MM.1S (cell line): ENCODE results near the gene GPS1.

Source experiments
- DNase-seq: peaks from one replicate; pipeline ENCODE4 v3.0.0-alpha.2; 2015
- H2AFZ ChIP-seq: fragments of 300-600 bp; sonication (generic); 2 replicates; pipeline ENCODE4 v1.6.0; 2016; ENCODE audit warnings: antibody characterized with exemption, low read length
- H3F3A ChIP-seq: fragments of 300-600 bp; sonication (generic); 2 replicates; pipeline ENCODE4 v1.6.1; 2016; ENCODE audit warnings: mild to moderate bottlenecking, antibody characterized with exemption, low read length, moderate library complexity, mixed read lengths; ENCODE audit not compliant: insufficient read depth
- H3K27ac ChIP-seq: fragments of 300-600 bp; sonication (generic); 2 replicates; pipeline ENCODE4 v1.5.1; 2016; ENCODE audit warnings: mild to moderate bottlenecking, low read length
- H3K27me3 ChIP-seq: fragments of 300-600 bp; sonication (generic); replicated peaks from 2 replicates; pipeline ENCODE4 v1.6.0; 2016; ENCODE audit warnings: low read length; ENCODE audit not compliant: insufficient read depth
- H3K36me3 ChIP-seq: fragments of 300-600 bp; sonication (generic); replicated peaks from 2 replicates; pipeline ENCODE4 v1.6.1; 2016; ENCODE audit warnings: mild to moderate bottlenecking, low read length, mixed read lengths; ENCODE audit not compliant: insufficient read depth
- H3K4me1 ChIP-seq: fragments of 300-600 bp; sonication (generic); 2 replicates; pipeline ENCODE4 v1.6.1; 2016; ENCODE audit warnings: low read length, mixed read lengths
- H3K4me2 ChIP-seq: fragments of 300-600 bp; sonication (generic); 2 replicates; pipeline ENCODE4 v1.6.0; 2016; ENCODE audit warnings: low read depth, low read length
- H3K4me3 ChIP-seq: fragments of 300-600 bp; sonication (generic); 2 replicates; pipeline ENCODE4 v1.5.1; 2016; ENCODE audit warnings: low read length, mixed read lengths
- H3K79me2 ChIP-seq: fragments of 300-600 bp; sonication (generic); 2 replicates; pipeline ENCODE4 v1.6.1; 2016; ENCODE audit warnings: mixed run types, low read length, mixed read lengths
- H3K9ac ChIP-seq: fragments of 300-600 bp; sonication (generic); 2 replicates; pipeline ENCODE4 v1.6.1; 2016; ENCODE audit warnings: low read length, mixed read lengths
- H3K9me2 ChIP-seq: fragments of 300-600 bp; sonication (generic); replicated peaks from 2 replicates; pipeline ENCODE4 v1.6.1; 2016; ENCODE audit warnings: mild to moderate bottlenecking, low read length, mixed read lengths; ENCODE audit not compliant: insufficient read depth
- H3K9me3 ChIP-seq: fragments of 300-600 bp; sonication (generic); replicated peaks from 2 replicates; pipeline ENCODE4 v1.6.1; 2016; ENCODE audit warnings: mild to moderate bottlenecking, low read length, mixed read lengths; ENCODE audit not compliant: insufficient read depth
- H4K20me1 ChIP-seq: fragments of 300-600 bp; sonication (generic); 2 replicates; pipeline ENCODE4 v1.6.1; 2016; ENCODE audit warnings: mild to moderate bottlenecking, low read length, moderate library complexity, mixed read lengths; ENCODE audit not compliant: insufficient read depth
- CTCF ChIP-seq: fragments of 300-600 bp; sonication (generic); IDR thresholded peaks from 2 replicates; pipeline ENCODE4 v1.5.1; 2016; ENCODE audit warnings: antibody characterized with exemption, low read length, mixed read lengths
- EZH2 ChIP-seq: fragments of 300-600 bp; sonication (generic); optimal IDR thresholded peaks from 2 replicates; pipeline ENCODE3; 2017; ENCODE audit warnings: low read depth, mild to moderate bottlenecking, antibody characterized with exemption, low read length, mixed read lengths
- EZH2phosphoT487 ChIP-seq: fragments of 300-600 bp; sonication (generic); IDR thresholded peaks from 2 replicates; pipeline ENCODE4 v1.6.1; 2018; ENCODE audit warnings: antibody characterized with exemption, low read length

Gene GPS1

DNA sequence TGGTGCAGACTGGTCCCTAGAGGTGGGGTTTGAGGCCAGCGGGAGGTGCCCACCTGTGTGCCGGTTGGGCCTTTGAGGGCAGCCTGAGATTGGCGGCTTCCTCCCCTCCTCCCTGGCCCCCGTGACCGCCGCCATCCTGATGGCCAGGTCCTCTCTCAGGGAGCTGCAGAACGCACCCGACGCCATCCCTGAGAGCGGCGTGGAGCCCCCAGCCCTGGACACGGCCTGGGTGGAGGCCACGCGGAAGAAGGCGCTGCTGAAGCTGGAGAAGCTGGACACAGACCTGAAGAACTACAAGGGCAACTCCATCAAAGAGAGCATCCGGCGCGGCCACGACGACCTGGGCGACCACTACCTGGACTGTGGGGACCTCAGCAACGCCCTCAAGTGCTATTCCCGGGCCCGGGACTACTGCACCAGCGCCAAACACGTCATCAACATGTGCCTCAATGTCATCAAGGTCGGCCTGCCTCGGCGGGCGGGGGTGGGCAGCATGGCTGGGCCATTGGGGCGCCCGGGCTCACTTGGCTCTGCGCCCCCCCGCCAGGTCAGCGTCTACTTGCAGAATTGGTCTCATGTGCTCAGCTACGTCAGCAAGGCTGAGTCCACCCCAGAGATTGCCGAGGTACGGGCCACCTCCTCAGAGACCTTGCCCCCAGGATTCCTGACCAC, 2.8 kb downstream of the GPS1 start:
- Histone ChIP-seq H3K36me3 (no peaks in the 10 kb centered on the region), H3K27me3 (no peaks in the 10 kb centered on the region)

GRCh38 chr17:82055023-82055964, 3.6 kb downstream of the GPS1 start:
- H4K20me1 ChIP-seq, result no peaks in the 10 kb centered on the region

More for the DNA sequence above, 2.8 kb downstream of the GPS1 start:
- Histone ChIP-seq H2AFZ (no peak overlapping the region), H3K79me2 (peaks cover 24% of the 10 kb centered on the region), H3K4me1 (peaks cover 7% of the 10 kb centered on the region; the same call in 1 of the 2 replicates), H3K4me2 (no peak overlapping the region), H3K4me3 (no peak overlapping the region), H3F3A (no peaks in the 10 kb centered on the region; the same call in 1 of the 2 replicates), H3K9ac (no peak overlapping the region), H3K9me2 (no peaks in the 10 kb centered on the region), H3K9me3 (no peaks in the 10 kb centered on the region), H4K20me1 (no peaks in the 10 kb centered on the region), H3K27ac (no peak overlapping the region)
- TF ChIP-seq EZH2 (no peak), CTCF (no peak), EZH2phosphoT487 (no peak)
- no peak for DNase-seq

More at GRCh38 chr17:82055023-82055964, 3.6 kb downstream of the GPS1 start:
- no peaks in the 10 kb centered on the region for H3K36me3 ChIP-seq
- H3K79me2 ChIP-seq, result peaks cover 24% of the 10 kb centered on the region
- TF ChIP-seq CTCF, result no peak
- no peak for TF ChIP-seq EZH2
- TF ChIP-seq EZH2phosphoT487, result no peak
- DNase-seq, result no peak
- no peak overlapping the region for H3K9ac ChIP-seq
- no peak overlapping the region for H3K4me3 ChIP-seq
- H3K9me3 ChIP-seq, result no peaks in the 10 kb centered on the region
- H3F3A ChIP-seq, result peaks cover 3% of the 10 kb centered on the region; the same call in 1 of the 2 replicates
- no peaks in the 10 kb centered on the region for H3K9me2 ChIP-seq
- no peaks in the 10 kb centered on the region for H3K27me3 ChIP-seq
- no peak overlapping the region for H3K27ac ChIP-seq
- no peak overlapping the region for H3K4me2 ChIP-seq
- peaks cover 7% of the 10 kb centered on the region; the same call in 1 of the 2 replicates for H3K4me1 ChIP-seq
- no peak overlapping the region for H2AFZ ChIP-seq
